Rectal smooth muscle tissue (tissue), 1 donor: ENCODE measurements around the gene GMDS.

Experiments used
- H3K27ac ChIP-seq: one replicate; pipeline ENCODE4 v1.7.0; 2013; ENCODE audit warnings: low read depth, low read length, inconsistent platforms
- H3K27me3 ChIP-seq: one replicate; pipeline ENCODE4 v1.7.0; 2013; ENCODE audit warnings: low read length; ENCODE audit not compliant: control insufficient read depth, insufficient read depth
- H3K36me3 ChIP-seq: one replicate; pipeline ENCODE4 v1.7.0; 2013; ENCODE audit warnings: low read length; ENCODE audit not compliant: control insufficient read depth, insufficient read depth
- H3K4me1 ChIP-seq: one replicate; pipeline ENCODE4 v1.7.0; 2013; ENCODE audit warnings: low read length; ENCODE audit not compliant: control insufficient read depth, insufficient read depth
- H3K4me3 ChIP-seq: one replicate; pipeline ENCODE4 v1.7.0; 2013; ENCODE audit warnings: low read length
- H3K9ac ChIP-seq: one replicate; pipeline ENCODE4 v1.7.0; 2013; ENCODE audit warnings: low read length

GMDS gene

GRCh38 chr6:1838604-1839213 is 406.7 kb downstream of the GMDS start:
- H3K9ac ChIP-seq, result no peak overlapping the region
- H3K36me3 ChIP-seq, result no peaks in the 10 kb centered on the region

GRCh38 chr6:1837826-1838225 is 407.6 kb downstream of the GMDS start:
- Histone ChIP-seq H3K27me3 (no peaks in the 10 kb centered on the region), H3K36me3 (no peaks in the 10 kb centered on the region), H3K4me1 (no peaks in the 10 kb centered on the region), H3K27ac (no peak overlapping the region), H3K4me3 (no peak overlapping the region), H3K9ac (no peak overlapping the region)

More at GRCh38 chr6:1838604-1839213, 406.7 kb downstream of the GMDS start:
- Histone ChIP-seq H3K4me3 (no peak overlapping the region), H3K27me3 (no peaks in the 10 kb centered on the region), H3K27ac (no peak overlapping the region), H3K4me1 (no peaks in the 10 kb centered on the region)

- Histone ChIP-seq H3K9ac (no peak overlapping the region), H3K27me3 (no peaks in the 10 kb centered on the region), H3K27ac (no peak overlapping the region), H3K4me3 (no peak overlapping the region), H3K4me1 (no peaks in the 10 kb centered on the region), H3K36me3 (no peaks in the 10 kb centered on the region)
Measured at GRCh38 chr6:1836690-1837089, 408.7 kb downstream of the GMDS start.

- H3K4me1 ChIP-seq, result no peaks in the 10 kb centered on the region
- no peaks in the 10 kb centered on the region for H3K36me3 ChIP-seq
- H3K27ac ChIP-seq, result no peak overlapping the region
- no peak overlapping the region for H3K9ac ChIP-seq
- no peaks in the 10 kb centered on the region for H3K27me3 ChIP-seq
- H3K4me3 ChIP-seq, result no peak overlapping the region
Measured at GRCh38 chr6:1834646-1835516, 410.5 kb downstream of the GMDS start.

- H3K27me3 ChIP-seq, result no peaks in the 10 kb centered on the region
- H3K27ac ChIP-seq, result no peak overlapping the region
- no peaks in the 10 kb centered on the region for H3K36me3 ChIP-seq
- no peak overlapping the region for H3K4me3 ChIP-seq
- no peak overlapping the region for H3K9ac ChIP-seq
- no peaks in the 10 kb centered on the region for H3K4me1 ChIP-seq
Measured at GRCh38 chr6:1834207-1834606, 411.2 kb downstream of the GMDS start.

- Histone ChIP-seq H3K27me3 (no peaks in the 10 kb centered on the region), H3K4me3 (no peak overlapping the region), H3K4me1 (no peaks in the 10 kb centered on the region), H3K36me3 (no peaks in the 10 kb centered on the region), H3K9ac (no peak overlapping the region), H3K27ac (no peak overlapping the region)
Measured at GRCh38 chr6:1832844-1833787, 412.3 kb downstream of the GMDS start.

GRCh38 chr6:1832358-1832757 is 413.0 kb downstream of the GMDS start:
- no peak overlapping the region for H3K9ac ChIP-seq
- no peaks in the 10 kb centered on the region for H3K27me3 ChIP-seq
- H3K27ac ChIP-seq, result no peak overlapping the region
- no peaks in the 10 kb centered on the region for H3K36me3 ChIP-seq
- no peaks in the 10 kb centered on the region for H3K4me1 ChIP-seq
- no peak overlapping the region for H3K4me3 ChIP-seq

GRCh38 chr6:1827984-1828793 is 417.2 kb downstream of the GMDS start:
- Histone ChIP-seq H3K27ac (no peak overlapping the region), H3K9ac (no peak overlapping the region), H3K36me3 (no peaks in the 10 kb centered on the region), H3K4me3 (no peak overlapping the region), H3K27me3 (no peaks in the 10 kb centered on the region), H3K4me1 (no peaks in the 10 kb centered on the region)

GRCh38 chr6:1825926-1826325 is 419.5 kb downstream of the GMDS start:
- Histone ChIP-seq H3K4me3 (no peak overlapping the region), H3K27ac (no peak overlapping the region), H3K36me3 (no peaks in the 10 kb centered on the region), H3K9ac (no peak overlapping the region), H3K4me1 (no peaks in the 10 kb centered on the region), H3K27me3 (no peaks in the 10 kb centered on the region)

GRCh38 chr6:1825277-1825676 is 420.1 kb downstream of the GMDS start:
- no peaks in the 10 kb centered on the region for H3K4me1 ChIP-seq
- no peak overlapping the region for H3K27ac ChIP-seq
- no peaks in the 10 kb centered on the region for H3K36me3 ChIP-seq
- H3K9ac ChIP-seq, result no peak overlapping the region
- no peaks in the 10 kb centered on the region for H3K27me3 ChIP-seq
- no peak overlapping the region for H3K4me3 ChIP-seq

- no peaks in the 10 kb centered on the region for H3K4me1 ChIP-seq
- H3K27me3 ChIP-seq, result no peaks in the 10 kb centered on the region
- H3K4me3 ChIP-seq, result no peak overlapping the region
- H3K9ac ChIP-seq, result no peak overlapping the region
- H3K27ac ChIP-seq, result no peak overlapping the region
- H3K36me3 ChIP-seq, result no peaks in the 10 kb centered on the region
Measured at GRCh38 chr6:1821513-1822183, 423.8 kb downstream of the GMDS start.
